Measurements from ENCODE around the gene ZNF579. TPM values are rescaled to one million over a fixed set of nuclear protein-coding genes. Genes with fewer than 3 reads are reported as not detected.

The ZNF579 gene
- total and polyA plus RNA-seq, 10 of the 15 experiments (the other 5 are each of a cell fraction or from before 2014, with no cell fraction given), result 0.11 to 11.7 (median 1.5) TPM

GRCh38 chr19:55543567-55543966 is 37.1 kb downstream of the ZNF579 start:
- ChIA-PET CTCF (no interaction called here), POLR2A (no interaction called here), SMC1A (ENCODE audit: uncharacterized antibody, unreplicated experiment) (no interaction called here), RAD21 (ENCODE audit: unreplicated experiment) (no interaction called here)
- no peak for TF ChIP-seq PML (IDR thresholded peaks at IDR 0.05; ENCODE audit: low read length)
- no peak for TF ChIP-seq TARDBP (IDR thresholded peaks at IDR 0.05; ENCODE audit: borderline replicate concordance)
- TF ChIP-seq MTA3 (IDR thresholded peaks at IDR 0.05; ENCODE audit: borderline replicate concordance, low read length), result no peak
- no peak for TF ChIP-seq BMI1 (IDR thresholded peaks at IDR 0.05; ENCODE audit: borderline replicate concordance)
- no peak for TF ChIP-seq ESRRA (IDR thresholded peaks at IDR 0.05; ENCODE audit: low read length)
- TF ChIP-seq CHD2 (IDR thresholded peaks at IDR 0.05; ENCODE audit: borderline replicate concordance, low read depth, low read length), result no peak
- H3K36me3 ChIP-seq (ENCODE audit: control insufficient read depth in 2 of 2, insufficient read depth in 2 of 2, low read length in 1 of 2), result no peaks in the 10 kb centered on the region
- no peak overlapping the region for H3K4me3 ChIP-seq
- H3K4me2 ChIP-seq (ENCODE audit: control insufficient read depth, insufficient read depth), result no peak overlapping the region
- no peak for ATAC-seq
- no peaks in the 10 kb centered on the region for H3K4me1 ChIP-seq (ENCODE audit: control insufficient read depth, insufficient read depth, low read length)
- H3K9me3 ChIP-seq (replicated peaks; ENCODE audit: control insufficient read depth, insufficient read depth, low read length), result no peaks in the 10 kb centered on the region
- no peak for DNase-seq (ENCODE audit: low read depth, low spot score)
- no peak overlapping the region for H3K27ac ChIP-seq (ENCODE audit: control insufficient read depth, insufficient read depth)
- FAIRE-seq, result no peak
- WGBS (ENCODE audit: insufficient coverage, insufficient replicate concordance, low lambda C conversion rate, missing lambda C conversion rate), result 5% methylated on average over 5 of the region's 5 CpGs
- intact Hi-C loops (cut with micrococcal nuclease; ENCODE audit: unreplicated experiment), result no loop called here
- no peaks in the 10 kb centered on the region for H4K20me1 ChIP-seq (ENCODE audit: control insufficient read depth, insufficient read depth)
- in situ Hi-C loops (cut with MboI), result no loop called here
- no peaks in the 10 kb centered on the region for H3K79me2 ChIP-seq (ENCODE audit: control insufficient read depth, insufficient read depth, low read length)
- H3K9ac ChIP-seq (ENCODE audit: control insufficient read depth, insufficient read depth, low read length), result no peak overlapping the region
- BruUV-seq (replicated peaks), result no TSS peak
- H3K27me3 ChIP-seq (replicated peaks in 1 of 2; ENCODE audit: control insufficient read depth in 2 of 2, insufficient read depth in 2 of 2, low read length in 1 of 2), result peaks cover 0 to 1% of the 10 kb centered on the region in 2 experiments; a peak in 2 of 4 replicates
- no peak overlapping the region for H2AFZ ChIP-seq (ENCODE audit: control insufficient read depth, low read depth, low read length)

GRCh38 chr19:55542292-55542855 is 38.3 kb downstream of the ZNF579 start:
- Histone ChIP-seq H3K36me3 (ENCODE audit: control insufficient read depth in 2 of 2, insufficient read depth in 2 of 2, low read length in 1 of 2) (no peaks in the 10 kb centered on the region), H2AFZ (ENCODE audit: control insufficient read depth, low read depth, low read length) (no peak overlapping the region), H3K27ac (ENCODE audit: control insufficient read depth, insufficient read depth) (no peak overlapping the region), H4K20me1 (ENCODE audit: control insufficient read depth, insufficient read depth) (no peaks in the 10 kb centered on the region), H3K9ac (ENCODE audit: control insufficient read depth, insufficient read depth, low read length) (no peak overlapping the region), H3K27me3 (replicated peaks in 1 of 2; ENCODE audit: control insufficient read depth in 2 of 2, insufficient read depth in 2 of 2, low read length in 1 of 2) (peaks cover 0 to 1% of the 10 kb centered on the region in 2 experiments; a peak in 2 of 4 replicates), H3K9me3 (replicated peaks; ENCODE audit: control insufficient read depth, insufficient read depth, low read length) (no peaks in the 10 kb centered on the region), H3K4me3 (no peak overlapping the region), H3K4me1 (ENCODE audit: control insufficient read depth, insufficient read depth, low read length) (no peaks in the 10 kb centered on the region), H3K4me2 (ENCODE audit: control insufficient read depth, insufficient read depth) (no peak overlapping the region), H3K79me2 (ENCODE audit: control insufficient read depth, insufficient read depth, low read length) (no peaks in the 10 kb centered on the region)
- in situ Hi-C loops (cut with MboI) (no loop called here), intact Hi-C loops (cut with micrococcal nuclease; ENCODE audit: unreplicated experiment) (no loop called here)
- ATAC-seq, result no peak
- WGBS (ENCODE audit: insufficient coverage, insufficient replicate concordance, low lambda C conversion rate, missing lambda C conversion rate), result 13% methylated on average over 5 of the region's 7 CpGs
- no peak for DNase-seq (ENCODE audit: low read depth, low spot score)
- POLR2A ChIA-PET, result no interaction called here
- no TSS peak for BruUV-seq (replicated peaks)
- CTCF ChIA-PET, result no interaction called here
- SMC1A ChIA-PET (ENCODE audit: uncharacterized antibody, unreplicated experiment), result no interaction called here
- FAIRE-seq, result no peak
- no peak for TF ChIP-seq LARP7 (IDR thresholded peaks at IDR 0.05)
- TF ChIP-seq RELA (IDR thresholded peaks at IDR 0.05; ENCODE audit: borderline replicate concordance, partially characterized antibody), result no peak
- RAD21 ChIA-PET (ENCODE audit: unreplicated experiment), result no interaction called here
